C4-2B (cell line): ENCODE data around the gene CFAP20DC.

Experiments
- CTCF ChIP-seq: fragments of 450-650 bp; conservative IDR thresholded peaks from 2 replicates; pipeline ENCODE4 v1.5.1; 2017; ENCODE audit warnings: mild to moderate bottlenecking
- ZFX ChIP-seq: fragments of 450-650 bp; IDR thresholded peaks from 2 replicates; pipeline ENCODE4 v1.6.1; 2017

- TF ChIP-seq CTCF (no peak), ZFX (no peak)
Measured at GRCh38 chr3:58800940-58801339, 248.9 kb downstream of the CFAP20DC start.
